HG02852 (cell line): ENCODE results near the gene CREB3L2.

ENCODE experiments used
- ATAC-seq: cut with Tn5 transposase; IDR thresholded peaks from one replicate; pipeline ENCODE4 v1.9.1; 2021; ENCODE audit warnings: mild to moderate bottlenecking, moderate library complexity; ENCODE audit not compliant: unreplicated experiment

CREB3L2 gene

DNA sequence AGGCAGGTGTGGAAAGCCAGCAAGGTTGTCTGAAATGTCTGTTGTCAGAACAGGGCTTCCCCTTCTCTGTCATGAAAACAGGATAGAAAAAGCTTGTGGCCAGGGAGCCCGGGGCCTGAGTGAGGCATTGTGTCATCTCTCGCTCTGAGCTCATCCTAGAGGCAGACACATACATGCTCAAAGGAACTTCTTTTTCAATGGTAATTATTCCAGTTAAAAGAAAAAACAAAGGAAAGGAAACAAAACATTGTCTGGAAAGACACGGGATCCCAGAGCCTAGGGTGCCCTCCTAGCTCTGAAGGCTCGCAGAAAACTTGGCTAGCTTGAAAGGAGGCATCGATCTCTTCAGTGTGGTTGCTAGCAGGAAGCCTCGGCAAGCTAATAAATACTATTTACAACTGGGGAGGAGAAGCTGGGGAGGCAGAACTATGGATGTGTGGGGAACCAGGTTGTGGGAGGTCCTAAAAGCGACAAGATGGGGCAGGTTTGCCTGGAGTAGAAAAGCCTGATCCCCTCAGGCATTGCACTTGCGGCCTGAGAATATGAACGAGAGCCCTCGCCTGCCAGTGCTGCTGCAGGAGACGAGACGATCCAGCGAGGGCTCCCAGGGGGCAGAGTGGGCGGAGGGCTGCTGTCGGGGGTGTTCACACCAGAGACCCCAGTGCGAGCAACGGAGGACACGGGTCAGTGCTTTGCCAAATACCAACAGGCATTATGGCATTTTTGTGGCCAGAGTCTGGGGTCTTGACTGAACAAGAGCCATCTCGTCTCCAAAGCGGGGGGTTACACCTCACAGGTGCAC is 122.3 kb downstream of the CREB3L2 start:
- ATAC-seq, result no peak

- no peak for ATAC-seq
Measured at GRCh38 chr7:137878333-137878961, 123.4 kb downstream of the CREB3L2 start.

DNA sequence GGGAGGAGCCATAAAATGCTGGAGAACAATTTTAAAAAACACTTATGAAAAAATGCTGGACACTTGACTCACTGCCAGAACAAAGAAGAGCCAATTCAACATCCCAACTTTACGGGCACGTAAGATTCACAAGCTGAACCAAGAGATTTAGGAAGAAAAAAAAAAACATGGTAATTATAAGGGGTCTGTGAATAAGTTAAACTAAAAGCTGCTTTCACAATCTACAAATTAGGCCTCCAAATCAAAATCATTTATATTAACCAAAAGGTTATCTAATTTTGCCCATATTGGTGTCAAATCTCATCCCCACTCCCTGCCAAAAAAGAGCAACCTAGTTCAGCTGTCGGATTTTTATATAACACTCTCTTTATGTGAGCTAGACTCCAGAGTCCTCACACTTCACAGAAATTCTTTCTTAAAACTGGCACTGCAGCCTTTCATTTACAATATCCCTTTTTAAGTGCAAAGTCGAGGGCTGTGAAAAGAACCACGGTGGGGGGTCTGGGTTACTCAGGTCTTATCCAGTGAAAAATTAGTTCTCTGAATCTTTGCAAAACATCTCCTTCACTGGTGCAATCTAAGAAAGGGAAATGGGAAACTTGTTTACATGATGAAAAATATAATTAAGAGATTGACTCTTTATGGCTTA is 124.7 kb downstream of the CREB3L2 start:
- ATAC-seq, result no peak

GRCh38 chr7:137875746-137876145 is 126.1 kb downstream of the CREB3L2 start:
- no peak for ATAC-seq

GRCh38 chr7:137873979-137874777 is 127.7 kb downstream of the CREB3L2 start:
- ATAC-seq, result no peak

- no peak for ATAC-seq
Measured at GRCh38 chr7:137873524-137873923, 128.4 kb downstream of the CREB3L2 start.

GRCh38 chr7:137871170-137871915 is 130.5 kb downstream of the CREB3L2 start:
- no peak for ATAC-seq

DNA sequence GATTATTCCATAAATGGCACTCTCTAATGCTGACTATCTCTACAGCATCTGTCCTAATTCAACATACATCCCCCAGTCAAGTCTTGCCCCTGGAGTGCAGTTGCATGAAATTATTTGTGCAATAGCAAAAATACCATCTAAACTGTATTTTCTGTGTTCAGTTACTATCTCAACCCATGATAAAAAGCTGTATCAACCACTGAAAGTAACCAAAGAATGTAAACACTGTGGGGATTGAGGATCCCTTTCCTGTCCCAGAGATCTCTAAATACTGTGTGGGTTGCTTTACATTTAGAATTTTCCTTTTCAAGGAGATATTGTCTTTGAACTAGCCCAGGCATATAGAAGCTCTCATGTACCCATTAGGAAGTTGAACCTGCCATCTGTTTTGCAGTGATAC is 131.2 kb downstream of the CREB3L2 start:
- no peak for ATAC-seq

DNA sequence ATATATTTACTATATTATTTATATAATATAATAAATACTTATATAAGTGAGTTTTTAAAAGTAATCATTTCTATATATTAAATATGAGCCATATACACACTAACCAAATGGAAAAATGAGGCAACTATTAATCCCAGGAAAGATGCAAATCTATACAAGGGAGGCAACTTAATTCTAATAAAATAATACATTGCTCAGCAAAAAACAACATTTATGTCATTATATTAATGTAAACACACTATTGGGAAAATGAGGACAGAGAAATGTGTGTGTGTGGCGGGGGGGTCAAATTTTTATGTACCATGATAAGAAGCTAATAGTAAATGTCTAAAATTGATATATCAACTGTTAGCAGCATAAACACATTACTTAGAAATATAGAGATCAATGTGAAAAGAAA is 131.8 kb downstream of the CREB3L2 start:
- ATAC-seq, result no peak

DNA sequence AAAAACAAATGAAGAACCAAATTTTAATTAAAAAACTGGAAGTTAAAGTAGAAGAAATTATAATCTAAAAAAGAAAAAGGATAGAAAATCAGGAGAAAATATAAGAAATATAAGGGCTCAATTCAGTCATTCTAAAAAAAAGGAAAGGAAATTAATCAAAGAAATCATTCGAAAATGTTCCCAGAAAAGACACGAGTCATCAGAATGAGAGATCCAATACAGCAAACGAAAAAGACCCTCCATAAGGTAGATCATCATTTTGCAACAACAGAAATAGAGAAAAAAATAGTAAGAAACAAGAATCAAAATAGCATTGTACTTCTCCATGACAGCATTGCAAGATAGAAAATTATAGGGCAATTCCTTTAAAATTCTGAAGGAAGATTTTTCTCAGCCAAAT is 132.6 kb downstream of the CREB3L2 start:
- no peak for ATAC-seq

DNA sequence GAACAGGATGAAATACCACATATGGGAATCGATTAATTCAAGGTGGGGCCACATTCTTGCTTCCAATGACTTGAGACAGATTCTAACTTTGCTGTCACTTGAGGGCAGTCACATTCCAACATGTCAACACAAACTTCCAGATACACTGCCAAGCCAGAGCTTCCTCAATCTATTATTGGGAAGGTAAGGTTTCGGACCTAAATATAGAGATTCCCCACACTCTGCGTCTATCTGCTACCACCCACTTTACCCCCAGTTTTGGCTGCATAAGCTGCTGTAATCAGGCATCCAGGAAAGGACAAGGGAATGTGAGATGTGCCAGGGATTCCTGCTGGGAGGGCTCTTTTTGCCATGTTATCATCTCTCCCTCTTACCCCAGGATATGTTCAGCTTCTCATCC is 134.6 kb downstream of the CREB3L2 start:
- ATAC-seq, result no peak

GRCh38 chr7:137865764-137866163 is 136.1 kb downstream of the CREB3L2 start:
- ATAC-seq, result no peak

DNA sequence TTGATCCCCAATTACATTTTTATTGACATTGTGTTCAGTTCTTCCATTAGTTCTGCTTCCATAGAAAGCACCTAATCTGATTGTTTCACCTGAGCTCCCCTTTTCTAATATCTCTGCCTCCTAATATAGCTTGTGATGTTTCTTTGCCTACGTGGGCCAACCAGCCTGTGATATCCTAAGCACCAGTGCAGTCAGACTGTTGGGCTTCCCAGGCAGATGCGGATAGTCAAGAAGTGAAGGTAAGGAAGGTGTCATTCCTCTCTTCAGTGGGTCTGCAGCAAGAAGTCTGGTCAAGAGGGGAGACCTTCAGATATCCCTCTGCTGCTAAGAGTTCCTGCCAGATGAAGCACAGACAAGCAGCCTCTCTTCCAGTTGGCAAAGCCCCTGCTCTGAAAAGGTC is 138.9 kb downstream of the CREB3L2 start:
- ATAC-seq, result no peak

DNA sequence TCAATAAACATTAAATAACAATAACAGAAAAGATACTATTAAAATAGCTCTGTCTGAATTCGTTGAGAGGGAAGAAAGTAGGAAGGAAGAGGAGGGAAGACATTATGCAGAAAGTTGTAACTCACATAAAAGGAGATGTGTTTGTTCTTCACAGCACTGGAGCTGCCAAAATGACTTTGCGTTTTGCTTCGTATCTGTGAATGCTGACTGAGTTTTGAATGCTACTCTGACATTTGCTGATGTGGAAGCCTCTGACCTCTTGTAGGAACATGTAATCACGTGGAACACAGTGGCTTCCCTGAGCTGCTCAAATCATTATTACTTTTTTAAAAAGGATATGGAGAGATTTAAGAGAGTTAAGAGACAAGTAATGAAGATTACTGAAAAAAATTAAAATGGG is 139.5 kb downstream of the CREB3L2 start:
- no peak for ATAC-seq

- no peak for ATAC-seq
Measured at GRCh38 chr7:137860542-137860941, 141.3 kb downstream of the CREB3L2 start.

- no peak for ATAC-seq
Measured at GRCh38 chr7:137853053-137853452, 148.8 kb downstream of the CREB3L2 start.

DNA sequence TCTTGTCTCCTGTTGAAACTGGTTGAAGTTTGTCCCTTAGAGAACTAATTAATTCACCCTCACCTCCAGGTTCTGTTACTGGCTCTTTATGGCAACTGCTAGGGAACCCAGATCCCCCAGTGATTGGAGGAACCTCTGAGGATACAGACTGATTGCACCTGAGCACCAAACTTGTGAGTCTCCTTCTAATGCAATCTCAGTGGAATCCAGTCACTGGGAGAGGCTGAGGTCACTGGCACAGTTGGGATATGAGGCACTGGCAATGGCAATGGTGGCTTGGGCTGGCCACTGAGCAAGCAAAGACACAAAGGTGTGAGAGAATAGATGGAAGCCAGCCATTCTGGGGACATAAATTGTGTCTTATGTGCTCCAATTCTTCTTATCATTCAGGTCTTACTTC is 149.8 kb downstream of the CREB3L2 start:
- no peak for ATAC-seq

- ATAC-seq, result no peak
Measured at GRCh38 chr7:137850972-137851945, 150.6 kb downstream of the CREB3L2 start.

GRCh38 chr7:137850571-137850970 is 151.3 kb downstream of the CREB3L2 start:
- no peak for ATAC-seq
